Measurements from ENCODE around the gene GLP2R. TPM values are rescaled to one million over a fixed set of nuclear protein-coding genes. Genes with fewer than 3 reads are reported as not detected.

The GLP2R gene
- polyA plus RNA-seq, 1 donor from 2014 or later = not detected

GRCh38 chr17:9842057-9842758 lies 16.5 kb downstream of the GLP2R start:
- Histone ChIP-seq H3K9ac (ENCODE audit: low read length) (no peak overlapping the region), H2AFZ (ENCODE audit: low read depth, low read length) (no peak overlapping the region), H3K4me2 (ENCODE audit: low read length) (no peak overlapping the region), H3K79me2 (replicated peaks; ENCODE audit: insufficient read depth, low read length) (no peaks in the 10 kb centered on the region), H3K9me2 (ENCODE audit: insufficient read depth, low read length) (no peaks in the 10 kb centered on the region), H3K27me3 (ENCODE audit: insufficient read depth, low read depth, low read length) (no peaks in the 10 kb centered on the region), H3K9me3 (ENCODE audit: low read length) (no peaks in the 10 kb centered on the region), H3F3A (ENCODE audit: insufficient read depth, low read length, poor library complexity, severe bottlenecking) (no peaks in the 10 kb centered on the region), H3K36me3 (ENCODE audit: insufficient read depth, low read length) (no peaks in the 10 kb centered on the region), H4K20me1 (ENCODE audit: insufficient read depth) (no peaks in the 10 kb centered on the region), H3K27ac (ENCODE audit: low read length) (no peak overlapping the region), H3K4me3 (ENCODE audit: low read length) (no peak overlapping the region)
- TF ChIP-seq SMC3 (conservative IDR thresholded peaks at IDR 0.05; ENCODE audit: poor library complexity) (no peak), TAF1 (IDR thresholded peaks at IDR 0.05; ENCODE audit: low read depth) (no peak), POLR2AphosphoS5 (IDR thresholded peaks at IDR 0.05) (no peak), CTCF (IDR thresholded peaks at IDR 0.05; ENCODE audit: poor library complexity, severe bottlenecking) (no peak), MXI1 (conservative IDR thresholded peaks at IDR 0.05; ENCODE audit: poor library complexity, severe bottlenecking) (no peak), RAD21 (conservative IDR thresholded peaks at IDR 0.05) (no peak), EZH2 (IDR thresholded peaks at IDR 0.05; ENCODE audit: borderline replicate concordance, insufficient read depth, low read length, poor library complexity, severe bottlenecking) (no peak), EP300 (conservative IDR thresholded peaks at IDR 0.05; ENCODE audit: poor library complexity, severe bottlenecking) (no peak), REST (IDR thresholded peaks at IDR 0.05; ENCODE audit: borderline replicate concordance) (no peak)

- Histone ChIP-seq H3K4me2 (ENCODE audit: low read length) (no peak overlapping the region), H3K27ac (ENCODE audit: low read length) (no peak overlapping the region), H3F3A (ENCODE audit: insufficient read depth, low read length, poor library complexity, severe bottlenecking) (no peaks in the 10 kb centered on the region), H3K4me3 (ENCODE audit: low read length) (no peak overlapping the region), H3K9ac (ENCODE audit: low read length) (no peak overlapping the region), H3K36me3 (ENCODE audit: insufficient read depth, low read length) (no peaks in the 10 kb centered on the region), H3K79me2 (replicated peaks; ENCODE audit: insufficient read depth, low read length) (no peaks in the 10 kb centered on the region), H3K27me3 (ENCODE audit: insufficient read depth, low read depth, low read length) (no peaks in the 10 kb centered on the region), H3K9me2 (ENCODE audit: insufficient read depth, low read length) (no peaks in the 10 kb centered on the region), H4K20me1 (ENCODE audit: insufficient read depth) (no peaks in the 10 kb centered on the region), H2AFZ (ENCODE audit: low read depth, low read length) (no peak overlapping the region), H3K9me3 (ENCODE audit: low read length) (no peaks in the 10 kb centered on the region)
- no peak for TF ChIP-seq CTCF (IDR thresholded peaks at IDR 0.05; ENCODE audit: poor library complexity, severe bottlenecking)
- TF ChIP-seq EZH2 (IDR thresholded peaks at IDR 0.05; ENCODE audit: borderline replicate concordance, insufficient read depth, low read length, poor library complexity, severe bottlenecking) = no peak
- TF ChIP-seq POLR2AphosphoS5 (IDR thresholded peaks at IDR 0.05) = no peak
Observed at GRCh38 chr17:9843152-9844010, 17.7 kb downstream of the GLP2R start.
